Stimulated activated naive CD4-positive, alpha-beta T cell treated with Interleukin-2 at 50 U/mL for 16 hours (primary cell): Measurements from ENCODE around the gene PCDH10.

ENCODE experiments used
- DNase-seq: peaks from one replicate; lab custom pipeline; 2025; lab: John Stamatoyannopoulos, UW

The PCDH10 gene

DNA sequence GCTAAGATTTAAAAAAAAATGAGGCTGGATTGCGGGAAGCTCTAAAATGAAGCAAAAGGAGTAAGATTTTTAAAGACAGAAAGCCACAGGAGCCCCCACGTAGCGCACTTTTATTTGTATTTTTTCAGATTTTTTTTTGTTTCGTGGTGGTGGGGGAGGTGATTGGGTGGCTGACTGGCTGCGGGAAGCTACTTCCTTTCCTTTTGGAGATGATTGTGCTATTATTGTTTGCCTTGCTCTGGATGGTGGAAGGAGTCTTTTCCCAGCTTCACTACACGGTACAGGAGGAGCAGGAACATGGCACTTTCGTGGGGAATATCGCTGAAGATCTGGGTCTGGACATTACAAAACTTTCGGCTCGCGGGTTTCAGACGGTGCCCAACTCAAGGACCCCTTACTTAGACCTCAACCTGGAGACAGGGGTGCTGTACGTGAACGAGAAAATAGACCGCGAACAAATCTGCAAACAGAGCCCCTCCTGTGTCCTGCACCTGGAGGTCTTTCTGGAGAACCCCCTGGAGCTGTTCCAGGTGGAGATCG, 908 bp downstream of the PCDH10 start:
- DNase-seq, result no peak

DNA sequence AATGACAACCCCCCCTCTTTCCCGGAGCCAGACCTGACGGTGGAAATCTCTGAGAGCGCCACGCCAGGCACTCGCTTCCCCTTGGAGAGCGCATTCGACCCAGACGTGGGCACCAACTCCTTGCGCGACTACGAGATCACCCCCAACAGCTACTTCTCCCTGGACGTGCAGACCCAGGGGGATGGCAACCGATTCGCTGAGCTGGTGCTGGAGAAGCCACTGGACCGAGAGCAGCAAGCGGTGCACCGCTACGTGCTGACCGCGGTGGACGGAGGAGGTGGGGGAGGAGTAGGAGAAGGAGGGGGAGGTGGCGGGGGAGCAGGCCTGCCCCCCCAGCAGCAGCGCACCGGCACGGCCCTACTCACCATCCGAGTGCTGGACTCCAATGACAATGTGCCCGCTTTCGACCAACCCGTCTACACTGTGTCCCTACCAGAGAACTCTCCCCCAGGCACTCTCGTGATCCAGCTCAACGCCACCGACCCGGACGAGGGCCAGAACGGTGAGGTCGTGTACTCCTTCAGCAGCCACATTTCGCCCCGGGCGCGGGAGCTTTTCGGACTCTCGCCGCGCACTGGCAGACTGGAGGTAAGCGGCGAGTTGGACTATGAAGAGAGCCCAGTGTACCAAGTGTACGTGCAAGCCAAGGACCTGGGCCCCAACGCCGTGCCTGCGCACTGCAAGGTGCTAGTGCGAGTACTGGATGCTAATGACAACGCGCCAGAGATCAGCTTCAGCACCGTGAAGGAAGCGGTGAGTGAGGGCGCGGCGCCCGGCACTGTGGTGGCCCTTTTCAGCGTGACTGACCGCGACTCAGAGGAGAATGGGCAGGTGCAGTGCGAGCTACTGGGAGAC, 1.6 kb downstream of the PCDH10 start:
- no peak for DNase-seq

DNA sequence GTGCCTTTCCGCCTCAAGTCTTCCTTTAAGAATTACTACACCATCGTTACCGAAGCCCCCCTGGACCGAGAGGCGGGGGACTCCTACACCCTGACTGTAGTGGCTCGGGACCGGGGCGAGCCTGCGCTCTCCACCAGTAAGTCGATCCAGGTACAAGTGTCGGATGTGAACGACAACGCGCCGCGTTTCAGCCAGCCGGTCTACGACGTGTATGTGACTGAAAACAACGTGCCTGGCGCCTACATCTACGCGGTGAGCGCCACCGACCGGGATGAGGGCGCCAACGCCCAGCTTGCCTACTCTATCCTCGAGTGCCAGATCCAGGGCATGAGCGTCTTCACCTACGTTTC, 2.2 kb downstream of the PCDH10 start:
- no peak for DNase-seq

DNA sequence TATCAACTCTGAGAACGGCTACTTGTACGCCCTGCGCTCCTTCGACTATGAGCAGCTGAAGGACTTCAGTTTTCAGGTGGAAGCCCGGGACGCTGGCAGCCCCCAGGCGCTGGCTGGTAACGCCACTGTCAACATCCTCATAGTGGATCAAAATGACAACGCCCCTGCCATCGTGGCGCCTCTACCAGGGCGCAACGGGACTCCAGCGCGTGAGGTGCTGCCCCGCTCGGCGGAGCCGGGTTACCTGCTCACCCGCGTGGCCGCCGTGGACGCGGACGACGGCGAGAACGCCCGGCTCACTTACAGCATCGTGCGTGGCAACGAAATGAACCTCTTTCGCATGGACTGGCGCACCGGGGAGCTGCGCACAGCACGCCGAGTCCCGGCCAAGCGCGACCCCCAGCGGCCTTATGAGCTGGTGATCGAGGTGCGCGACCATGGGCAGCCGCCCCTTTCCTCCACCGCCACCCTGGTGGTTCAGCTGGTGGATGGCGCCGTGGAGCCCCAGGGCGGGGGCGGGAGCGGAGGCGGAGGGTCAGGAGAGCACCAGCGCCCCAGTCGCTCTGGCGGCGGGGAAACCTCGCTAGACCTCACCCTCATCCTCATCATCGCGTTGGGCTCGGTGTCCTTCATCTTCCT, 2.7 kb downstream of the PCDH10 start:
- DNase-seq, result no peak

DNA sequence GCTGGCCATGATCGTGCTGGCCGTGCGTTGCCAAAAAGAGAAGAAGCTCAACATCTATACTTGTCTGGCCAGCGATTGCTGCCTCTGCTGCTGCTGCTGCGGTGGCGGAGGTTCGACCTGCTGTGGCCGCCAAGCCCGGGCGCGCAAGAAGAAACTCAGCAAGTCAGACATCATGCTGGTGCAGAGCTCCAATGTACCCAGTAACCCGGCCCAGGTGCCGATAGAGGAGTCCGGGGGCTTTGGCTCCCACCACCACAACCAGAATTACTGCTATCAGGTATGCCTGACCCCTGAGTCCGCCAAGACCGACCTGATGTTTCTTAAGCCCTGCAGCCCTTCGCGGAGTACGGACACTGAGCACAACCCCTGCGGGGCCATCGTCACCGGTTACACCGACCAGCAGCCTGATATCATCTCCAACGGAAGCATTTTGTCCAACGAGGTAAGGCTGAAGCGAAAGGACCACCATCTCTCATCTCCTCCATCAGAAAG, 3.3 kb downstream of the PCDH10 start:
- DNase-seq, result no peak

DNA sequence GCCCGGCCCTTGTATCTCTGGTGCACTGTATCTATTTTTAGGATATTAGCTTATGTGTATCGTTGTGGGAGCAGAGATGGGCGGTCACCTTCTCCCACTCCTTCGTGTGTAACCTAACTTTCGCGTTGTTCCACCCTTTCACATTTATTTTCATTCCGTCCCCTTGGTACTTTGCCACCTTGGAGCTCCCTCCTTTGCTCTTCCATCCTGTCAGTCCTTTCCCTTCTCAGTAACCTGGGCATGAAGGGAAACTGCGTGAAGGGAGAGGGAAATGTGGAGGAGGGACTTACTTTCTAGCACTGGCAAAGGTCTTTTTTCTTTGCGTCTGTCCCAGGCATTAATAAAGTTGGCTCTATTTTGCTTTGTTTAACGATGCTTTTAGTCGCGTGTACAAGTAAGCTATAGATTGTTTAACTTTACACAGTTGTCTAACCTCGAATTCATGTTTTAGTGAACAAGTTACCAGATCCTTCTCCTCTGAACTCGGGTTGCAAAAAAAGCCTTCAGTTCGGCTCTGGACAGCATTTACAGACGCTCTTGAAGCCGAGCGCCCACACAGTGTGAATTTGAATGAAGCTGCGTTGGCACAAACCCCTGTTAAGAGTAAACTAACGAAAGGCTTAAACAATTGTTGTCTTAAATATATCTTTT, 3.9 kb downstream of the PCDH10 start:
- DNase-seq, result no peak

DNA sequence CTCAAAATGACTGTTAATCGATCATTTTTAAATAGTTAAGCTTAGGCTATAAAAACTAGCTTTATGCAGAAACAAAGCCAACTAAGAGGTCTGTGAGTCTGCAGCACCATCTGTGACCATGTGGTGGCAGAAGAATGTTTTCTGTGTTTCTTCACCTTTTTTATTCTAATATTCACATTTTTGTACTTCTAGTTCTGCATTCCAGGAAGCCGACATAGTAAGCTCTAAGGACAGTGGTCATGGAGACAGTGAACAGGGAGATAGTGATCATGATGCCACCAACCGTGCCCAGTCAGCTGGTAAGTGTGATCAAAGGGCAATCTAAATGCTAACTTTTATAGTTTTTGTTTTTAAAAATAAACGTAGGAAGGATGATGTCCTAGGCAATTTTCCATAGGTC, 5.6 kb downstream of the PCDH10 start:
- no peak for DNase-seq

DNA sequence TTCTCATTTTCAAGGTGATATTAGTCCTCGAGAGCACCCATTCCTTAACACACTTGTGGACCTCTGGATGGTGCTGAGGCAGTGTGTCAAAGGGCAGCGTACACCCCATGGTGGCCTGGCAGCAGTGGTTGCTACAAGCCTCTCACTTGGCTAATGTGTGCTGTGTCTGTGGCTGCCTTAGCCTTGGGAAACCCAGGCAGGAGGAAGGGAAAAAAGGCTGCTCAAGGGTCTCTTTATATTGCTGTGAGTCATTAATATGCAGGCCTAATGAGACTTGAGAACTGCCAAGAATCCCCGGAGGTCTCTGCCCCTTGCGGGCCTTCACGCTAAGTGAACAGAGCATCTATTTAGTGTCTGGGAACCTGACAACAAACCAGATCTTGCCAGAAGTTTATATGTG, 7.0 kb downstream of the PCDH10 start:
- DNase-seq, result no peak

DNA sequence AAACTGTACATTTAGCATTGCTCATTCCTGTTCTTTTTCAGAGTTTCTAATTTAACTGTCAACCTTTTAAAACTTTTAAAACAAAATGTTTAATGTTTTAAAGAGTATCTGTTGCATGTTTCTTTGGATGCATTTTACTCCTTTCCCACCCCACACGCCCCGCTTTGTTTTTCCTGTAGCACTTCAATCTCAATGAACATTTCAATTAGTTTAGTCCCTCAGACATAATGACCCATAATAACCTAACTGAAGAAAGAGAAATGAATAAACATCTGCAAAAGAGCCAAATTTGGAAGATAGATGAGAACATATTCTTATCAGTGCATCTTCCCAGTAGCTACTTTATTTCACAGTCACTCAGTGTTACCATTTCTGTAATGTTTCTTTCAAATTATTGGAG, 7.5 kb downstream of the PCDH10 start:
- no peak for DNase-seq

DNA sequence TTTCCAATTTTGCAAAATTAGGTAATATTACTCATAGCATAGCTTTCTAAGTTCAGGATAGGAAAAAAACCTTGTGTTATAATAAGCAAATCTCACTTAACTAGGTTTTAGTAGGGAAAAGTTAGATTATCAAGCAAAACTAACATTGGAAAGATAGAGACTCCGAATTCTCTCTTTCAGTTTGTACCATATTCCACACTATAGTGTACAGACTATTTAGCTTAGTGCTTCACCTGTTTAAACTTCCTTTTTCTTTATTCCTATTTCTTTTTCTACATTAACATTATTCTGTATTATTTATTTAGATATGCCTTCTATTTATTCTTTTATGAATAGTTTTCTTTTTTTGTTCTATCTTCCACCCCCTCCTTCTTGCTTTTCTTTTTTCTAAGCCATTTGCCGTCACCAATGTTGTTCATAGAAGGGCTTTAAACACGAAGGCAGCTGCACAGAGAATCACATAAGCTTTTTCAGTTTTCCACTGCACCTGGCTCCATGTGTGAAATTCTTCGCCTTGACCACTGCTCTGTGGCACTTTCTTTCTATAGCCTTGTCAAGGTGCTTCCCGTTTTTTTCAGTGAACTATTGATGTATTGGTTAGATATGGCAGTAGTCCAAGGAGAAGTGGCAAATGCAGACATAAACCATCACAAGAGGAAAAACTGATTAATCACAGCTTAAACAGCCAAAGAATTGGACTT, 8.5 kb downstream of the PCDH10 start:
- no peak for DNase-seq

DNA sequence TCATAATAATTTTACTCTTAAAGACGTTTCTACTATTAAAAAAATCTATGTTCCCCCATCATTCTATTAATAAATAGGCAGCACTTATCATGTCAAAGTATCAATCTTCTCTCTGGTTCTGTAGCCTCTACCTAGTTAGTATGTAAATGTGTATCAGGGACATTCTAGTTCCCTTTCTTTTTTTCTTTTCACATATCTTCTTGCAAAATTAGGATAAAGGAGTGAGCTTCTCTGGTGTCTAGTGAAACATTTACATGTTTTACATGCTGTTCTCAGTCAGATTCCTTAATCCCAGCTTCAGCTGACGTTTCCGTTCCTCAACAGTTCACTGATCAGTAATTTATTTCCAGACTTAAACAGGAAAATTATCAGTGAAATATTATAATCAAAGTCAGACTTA, 11.8 kb downstream of the PCDH10 start:
- DNase-seq, result no peak

DNA sequence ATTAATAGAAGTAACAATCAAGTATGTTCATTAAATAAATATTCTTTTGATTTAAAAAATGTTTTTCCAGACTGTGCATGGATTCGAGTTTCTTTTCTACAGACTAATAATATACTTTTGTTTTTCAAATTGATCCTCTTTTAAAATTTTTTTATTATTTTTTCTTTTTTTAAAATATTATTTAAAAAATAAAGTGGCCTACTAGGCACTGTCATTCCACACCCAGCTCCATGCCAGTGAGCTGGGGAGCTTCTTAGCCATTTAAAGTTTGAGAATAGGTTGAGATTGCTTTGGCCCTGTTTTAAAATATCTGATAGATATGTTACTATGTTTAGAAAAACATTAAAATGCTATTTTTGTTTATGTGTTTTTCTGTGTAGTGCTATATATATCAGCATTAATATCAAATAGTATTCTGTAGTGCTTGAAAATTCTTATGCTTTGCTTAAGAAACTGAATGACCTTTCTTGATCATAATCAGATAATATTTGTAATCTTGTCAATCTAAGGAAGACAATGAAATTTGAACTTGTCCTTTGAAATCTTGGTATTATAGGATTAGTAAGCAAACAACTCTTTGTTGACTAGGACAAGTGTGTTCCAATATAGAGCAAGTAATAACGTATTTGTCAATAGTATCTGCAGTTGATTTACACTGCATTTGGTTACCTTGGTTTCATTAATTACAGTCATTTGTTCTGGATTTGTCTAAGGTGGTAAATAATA, 12.6 kb downstream of the PCDH10 start:
- DNase-seq, result no peak

DNA sequence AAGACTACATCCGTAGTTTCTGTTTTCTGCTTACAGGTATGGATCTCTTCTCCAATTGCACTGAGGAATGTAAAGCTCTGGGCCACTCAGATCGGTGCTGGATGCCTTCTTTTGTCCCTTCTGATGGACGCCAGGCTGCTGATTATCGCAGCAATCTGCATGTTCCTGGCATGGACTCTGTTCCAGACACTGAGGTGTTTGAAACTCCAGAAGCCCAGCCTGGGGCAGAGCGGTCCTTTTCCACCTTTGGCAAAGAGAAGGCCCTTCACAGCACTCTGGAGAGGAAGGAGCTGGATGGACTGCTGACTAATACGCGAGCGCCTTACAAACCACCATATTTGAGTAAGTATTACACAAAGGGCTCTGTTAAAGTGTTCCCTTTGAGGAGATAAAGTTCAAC, 13.8 kb downstream of the PCDH10 start:
- DNase-seq, result no peak

DNA sequence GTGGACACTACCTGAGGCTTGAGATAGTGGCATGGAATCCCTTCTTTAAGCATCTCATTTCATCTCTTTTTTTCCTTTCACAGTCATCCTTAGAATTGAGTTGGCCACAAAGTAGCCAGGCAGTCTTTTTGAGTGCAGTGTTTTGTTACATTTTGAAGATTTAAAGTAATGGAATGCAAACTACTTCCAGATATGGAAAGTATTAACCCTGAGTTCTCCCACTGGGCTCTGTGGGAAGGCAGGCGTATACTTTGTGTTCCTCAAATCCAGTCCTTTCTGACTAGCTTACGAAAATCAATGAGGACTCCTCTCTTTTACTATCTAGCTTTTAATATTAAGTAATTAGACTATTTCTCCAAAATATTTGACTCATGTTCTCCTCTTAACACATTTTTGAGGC, 29.9 kb downstream of the PCDH10 start:
- no peak for DNase-seq

DNA sequence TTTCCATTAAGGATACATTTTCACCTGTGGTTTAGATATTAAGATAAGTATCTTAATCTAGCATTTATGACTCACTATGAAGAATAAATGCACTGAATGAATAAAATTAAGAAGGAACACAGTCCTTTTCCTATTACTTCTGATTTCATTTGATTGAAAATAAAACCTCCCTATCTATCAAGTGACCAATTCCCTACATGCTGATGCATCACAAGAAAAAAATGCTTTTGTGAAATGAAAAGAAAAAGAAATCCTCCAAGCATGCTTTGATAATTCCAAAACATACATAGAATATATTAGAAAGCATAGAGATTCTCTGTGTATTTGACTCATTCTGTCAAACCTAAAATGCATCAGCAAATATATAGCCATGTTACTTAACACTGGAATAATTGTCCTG, 37.1 kb downstream of the PCDH10 start:
- no peak for DNase-seq

DNA sequence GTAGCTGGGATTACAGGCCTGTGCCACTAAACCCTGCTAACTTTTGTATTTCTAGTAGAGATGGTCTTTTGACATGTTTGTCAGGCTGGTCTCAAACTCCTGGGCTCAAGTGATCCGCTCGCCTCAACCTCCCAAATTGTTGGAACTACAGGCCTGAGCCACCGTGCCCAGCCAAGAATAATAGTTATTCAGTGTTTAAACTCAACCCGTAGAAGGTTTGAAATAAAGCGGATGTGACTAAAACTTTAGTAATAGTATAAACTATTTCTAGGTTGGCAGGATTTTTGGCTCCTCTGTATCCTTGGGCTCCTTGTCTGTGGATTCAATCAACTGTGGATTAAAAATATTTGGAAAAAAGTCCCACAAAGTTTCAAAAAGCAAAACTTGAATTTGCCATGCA, 37.8 kb downstream of the PCDH10 start:
- DNase-seq, result no peak

DNA sequence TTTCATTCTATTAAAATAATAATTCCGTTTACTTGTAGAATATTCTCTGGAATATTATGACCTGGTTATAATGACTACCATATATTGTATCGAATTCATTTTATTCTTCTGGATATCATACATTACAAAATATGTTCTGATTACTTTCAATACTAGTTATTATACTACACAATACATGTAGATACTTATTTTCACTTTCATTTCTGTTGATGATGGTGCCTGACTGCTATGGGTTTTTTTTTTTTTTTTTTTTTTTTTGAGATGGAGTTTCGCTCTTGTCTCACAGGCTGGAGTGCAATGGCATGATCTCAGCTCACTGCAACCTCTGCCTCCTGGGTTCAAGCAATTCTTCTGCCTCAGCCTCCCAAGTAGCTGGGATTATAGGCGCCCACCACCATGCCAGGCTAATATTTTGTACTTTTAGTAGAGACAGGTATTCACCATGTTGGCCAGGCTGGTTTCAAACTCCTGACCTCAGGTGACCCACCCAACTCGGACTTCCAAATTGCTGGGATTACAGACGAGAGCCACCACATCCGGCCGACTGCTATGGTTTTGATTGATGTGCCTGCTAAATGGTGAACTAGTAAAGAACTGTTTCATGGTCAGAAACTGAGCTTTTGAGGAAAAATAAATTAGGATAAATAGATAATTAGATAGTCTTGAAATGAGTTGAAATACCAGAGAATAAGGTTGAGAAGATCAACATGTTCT, 39.5 kb downstream of the PCDH10 start:
- no peak for DNase-seq

DNA sequence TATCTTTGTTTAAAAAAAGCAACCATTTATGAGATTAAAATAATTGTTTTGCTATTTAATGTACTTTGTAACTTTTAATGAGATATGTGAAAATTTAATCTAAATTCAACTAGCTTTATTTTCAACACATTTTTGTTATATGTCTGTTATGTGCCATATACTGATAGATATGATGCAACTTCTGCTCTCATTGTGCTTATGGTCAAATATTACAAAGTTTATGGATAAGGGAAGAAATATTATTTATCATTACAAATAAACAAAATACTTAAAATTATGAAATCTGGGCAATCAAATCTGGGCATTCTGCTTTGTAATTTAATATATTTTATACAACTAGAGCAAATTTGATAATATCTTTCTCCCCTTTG, 40.0 kb downstream of the PCDH10 start:
- no peak for DNase-seq

DNA sequence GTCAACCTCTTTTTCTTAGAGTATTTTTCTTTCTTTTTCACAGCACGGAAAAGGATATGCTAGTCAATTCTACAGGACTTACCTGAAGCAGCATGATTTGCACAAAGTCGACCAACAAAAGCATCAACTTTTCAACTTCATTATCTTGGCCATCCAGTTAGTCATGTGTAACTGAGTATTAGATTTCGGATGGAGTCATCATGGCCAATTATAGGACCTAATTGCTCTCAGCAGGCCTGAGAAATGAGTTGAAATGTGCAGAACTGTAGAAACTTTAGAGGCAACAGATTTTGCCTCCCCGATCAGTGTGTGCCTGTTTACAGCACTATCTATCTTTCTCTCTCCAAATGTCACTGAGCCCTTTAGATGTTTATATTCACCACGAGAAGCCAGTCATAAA, 41.0 kb downstream of the PCDH10 start:
- no peak for DNase-seq

DNA sequence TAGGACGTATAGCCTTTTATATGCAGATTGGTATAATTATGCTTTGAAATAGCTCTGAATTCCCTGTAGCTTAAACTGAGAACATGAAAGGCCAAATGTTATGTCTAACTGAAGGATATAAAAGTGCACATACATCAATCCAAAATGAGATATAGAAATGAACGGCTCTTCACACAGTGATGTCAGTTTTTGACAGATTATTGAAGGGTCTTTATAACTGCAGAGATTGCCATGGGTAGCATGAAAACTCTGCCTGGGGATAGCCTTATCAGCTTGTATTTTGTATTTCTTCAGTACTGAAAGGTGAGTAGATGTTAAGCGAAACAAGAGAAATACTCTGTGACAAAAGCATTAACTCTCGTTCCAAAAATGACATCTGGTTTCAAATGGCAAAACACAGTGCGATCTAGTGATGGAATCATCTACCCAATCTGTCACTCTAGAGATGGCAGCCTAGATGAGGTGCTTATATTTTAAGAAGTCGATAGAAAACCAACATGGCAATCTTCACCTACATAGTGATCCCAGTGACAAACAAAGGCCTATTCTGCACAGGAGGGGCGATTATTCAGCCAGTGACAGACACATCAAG, 59.7 kb downstream of the PCDH10 start:
- no peak for DNase-seq

DNA sequence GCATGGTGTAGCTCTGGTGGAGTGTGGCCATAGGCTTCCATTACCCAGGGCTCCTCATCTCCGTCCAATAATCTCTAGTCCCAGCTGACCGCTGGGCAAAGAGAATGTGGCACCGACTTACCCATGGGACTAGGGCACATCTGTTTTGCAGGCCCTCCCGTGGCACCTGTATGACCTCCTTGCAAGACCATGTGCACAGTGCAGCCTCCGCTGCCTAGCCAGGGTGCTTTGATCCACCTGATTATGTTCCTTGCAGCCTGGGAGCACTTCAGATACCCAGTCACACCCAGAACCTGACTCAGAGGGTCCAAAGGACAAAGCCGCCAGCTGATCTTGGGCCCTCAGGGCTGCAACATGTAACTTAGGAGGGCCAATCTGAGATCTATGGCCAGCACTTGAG, 84.8 kb downstream of the PCDH10 start:
- no peak for DNase-seq
